GM21423 (cell line): Measurements from ENCODE around the gene RFLNA.

ENCODE experiments used
- ATAC-seq: cut with Tn5 transposase; IDR thresholded peaks from one replicate; pipeline ENCODE4 v1.9.1; 2021; ENCODE audit warnings: mild to moderate bottlenecking, moderate library complexity; ENCODE audit not compliant: unreplicated experiment

Gene RFLNA

GRCh38 chr12:124302807-124303578 is 8.1 kb downstream of the RFLNA start:
- no peak for ATAC-seq

GRCh38 chr12:124303579-124304313 is 8.9 kb downstream of the RFLNA start:
- ATAC-seq: no peak

GRCh38 chr12:124304314-124304790 is 9.5 kb downstream of the RFLNA start:
- ATAC-seq: no peak

GRCh38 chr12:124305136-124305535 is 10.2 kb downstream of the RFLNA start:
- no peak for ATAC-seq

GRCh38 chr12:124305776-124306685 is 11.1 kb downstream of the RFLNA start:
- ATAC-seq: no peak

GRCh38 chr12:124306686-124307555 is 12.0 kb downstream of the RFLNA start:
- ATAC-seq: no peak

GRCh38 chr12:124307556-124307825 is 12.6 kb downstream of the RFLNA start:
- ATAC-seq: no peak

GRCh38 chr12:124308741-124309140 is 13.8 kb downstream of the RFLNA start:
- no peak for ATAC-seq

GRCh38 chr12:124309231-124309630 is 14.3 kb downstream of the RFLNA start:
- no peak for ATAC-seq

GRCh38 chr12:124309744-124310143 is 14.9 kb downstream of the RFLNA start:
- ATAC-seq: no peak

GRCh38 chr12:124310178-124310577 is 15.3 kb downstream of the RFLNA start:
- no peak for ATAC-seq

- ATAC-seq: no peak
Measured at GRCh38 chr12:124310785-124311184, 15.9 kb downstream of the RFLNA start.

GRCh38 chr12:124311292-124312109 is 16.6 kb downstream of the RFLNA start:
- no peak for ATAC-seq

GRCh38 chr12:124312601-124313000 is 17.7 kb downstream of the RFLNA start:
- no peak for ATAC-seq

GRCh38 chr12:124314207-124314606 is 19.3 kb downstream of the RFLNA start:
- ATAC-seq: no peak

GRCh38 chr12:124314766-124315165 is 19.9 kb downstream of the RFLNA start:
- no peak for ATAC-seq

- ATAC-seq: no peak
Measured at GRCh38 chr12:124315372-124316044, 20.6 kb downstream of the RFLNA start.

GRCh38 chr12:124316257-124316900 is 21.5 kb downstream of the RFLNA start:
- no peak for ATAC-seq

- ATAC-seq: no peak
Measured at GRCh38 chr12:124317400-124317799, 22.5 kb downstream of the RFLNA start.
